Colonic mucosa (tissue), 4 donors: Measurements from ENCODE around the gene TMEM131. TPM values are rescaled to one million over a fixed set of nuclear protein-coding genes. Genes with fewer than 3 reads are reported as not detected.

Experiments used
- DNase-seq: peaks from one replicate; pipeline ENCODE4 v3.0.0-alpha.2; 2020
- H3K27ac ChIP-seq: fragments of 200-600 bp; one replicate; pipeline ENCODE4 v1.8.0; 2021
- H3K27me3 ChIP-seq: fragments of 200-600 bp; one replicate; pipeline ENCODE4 v1.8.0; 2021
- H3K36me3 ChIP-seq: fragments of 200-600 bp; one replicate; pipeline ENCODE4 v1.8.0; 2021
- H3K4me1 ChIP-seq: fragments of 200-600 bp; one replicate; pipeline ENCODE4 v1.8.0; 2021; ENCODE audit warnings: mild to moderate bottlenecking
- H3K4me3 ChIP-seq: fragments of 200-600 bp; one replicate; pipeline ENCODE4 v1.8.0; 2021
- H3K9ac ChIP-seq, 2 donors: one replicate each; pipeline ENCODE4 v1.7.0; 2013; ENCODE audit warnings: control low read depth in 2 of 2, low read depth in 2 of 2, low read length in 2 of 2
- H3K9me3 ChIP-seq: fragments of 200-600 bp; one replicate; pipeline ENCODE4 v1.8.0; 2021
- intact Hi-C: fragments of 100-400 bp; cut with DNase I; formaldehyde crosslinking; loops from one replicate; pipeline ENCODE4 v1.14.1; 2022
- total RNA-seq, 2 donors: library from RNA; stranded (reverse); fragmentation: NEBNext Ultra II Directional in 1 of 2; extraction: Animal tissue kit (Norgen Biotek cat#: 25700) in 1 of 2; gene quantifications; one replicate each; pipeline ENCODE4 v1.2.1, GENCODE V29; 2021
- TF ChIP-seq, protein P1 (sequence below): fragments of 200-600 bp; IDR thresholded peaks from one replicate; pipeline ENCODE4 v1.8.0; 2022; ENCODE audit warnings: antibody characterized with exemption, mild to moderate bottlenecking
- donor health status: healthy.
- donor health status: DM: no; HTN: no; CAD: no.
- donor health status: DM: no; HTN: no; CAD: no.

The TMEM131 gene
- total RNA-seq, 2 donors from 2014 or later, result 52.4 to 60.8 TPM

DNA sequence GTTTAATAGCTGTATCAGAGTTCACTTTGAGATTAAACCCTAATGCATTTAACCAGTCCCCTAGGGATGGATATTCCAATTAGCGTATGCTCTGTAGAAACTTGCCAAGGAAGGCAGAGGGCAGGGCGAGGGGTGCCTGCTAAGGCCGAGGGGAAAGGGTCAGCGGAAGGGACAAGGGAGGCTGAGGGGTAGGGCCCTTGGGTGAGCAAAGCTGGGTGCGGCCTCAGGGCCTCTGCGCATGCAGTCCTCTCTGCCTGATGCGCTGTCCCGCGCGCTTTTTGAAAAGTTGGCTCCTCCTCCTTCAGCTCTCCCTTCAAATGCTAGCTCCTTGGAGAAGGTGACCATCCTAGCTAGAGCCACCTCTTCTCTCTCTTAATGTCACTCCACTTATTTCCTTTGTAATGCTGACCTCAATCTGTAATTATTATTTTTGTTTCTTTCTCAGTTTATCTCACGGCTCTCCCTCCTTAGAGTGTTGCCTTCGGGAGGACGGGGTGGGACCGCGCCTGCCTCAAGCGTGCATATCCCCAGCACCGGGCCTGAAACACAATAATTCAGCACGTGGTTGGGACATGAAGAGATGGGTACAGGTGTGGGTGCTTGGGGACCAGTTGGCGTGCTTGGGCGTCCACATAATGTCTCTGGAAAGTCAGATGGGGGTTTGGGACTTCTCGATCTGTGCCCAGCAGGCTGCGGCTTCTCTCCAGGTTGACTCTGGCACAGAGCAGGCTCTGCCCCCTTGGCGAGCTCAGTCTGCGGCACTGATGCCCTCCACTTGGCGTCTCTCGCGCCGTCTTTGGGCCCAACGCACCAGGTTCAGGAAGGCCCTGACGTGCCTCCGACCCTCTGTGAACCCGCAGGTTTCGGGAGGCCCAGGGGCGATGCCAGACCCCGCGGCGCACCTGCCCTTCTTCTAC, 272.3 kb downstream of the TMEM131 start:
- DNase-seq, result no peak
- no peak overlapping the region for H3K9ac ChIP-seq

DNA sequence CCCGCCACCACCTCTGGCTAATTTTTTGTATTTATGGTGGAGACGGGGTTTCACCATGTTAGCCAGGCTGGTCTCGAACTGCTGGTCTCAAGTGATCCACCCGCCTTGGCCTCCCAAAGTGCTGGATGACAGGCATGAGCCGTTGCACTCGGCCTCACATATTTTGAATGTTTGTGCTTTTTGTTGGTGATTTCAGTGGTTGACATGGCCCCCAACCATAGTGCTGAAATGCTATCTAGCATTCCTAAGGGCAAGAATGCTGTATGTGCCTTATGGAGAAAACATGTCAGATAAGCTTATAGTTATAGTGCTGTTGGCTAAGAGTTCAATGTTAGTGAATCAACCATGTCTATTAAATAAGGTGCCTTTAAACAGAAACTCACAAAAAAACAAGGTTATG, 273.5 kb downstream of the TMEM131 start:
- Histone ChIP-seq H3K9ac (no peak overlapping the region), H3K36me3 (no peaks in the 10 kb centered on the region), H3K4me3 (no peak overlapping the region), H3K27ac (no peak overlapping the region), H3K27me3 (no peaks in the 10 kb centered on the region), H3K4me1 (no peaks in the 10 kb centered on the region), H3K9me3 (no peaks in the 10 kb centered on the region)
- intact Hi-C loops, result no loop called here
- TF ChIP-seq, protein P1, sequence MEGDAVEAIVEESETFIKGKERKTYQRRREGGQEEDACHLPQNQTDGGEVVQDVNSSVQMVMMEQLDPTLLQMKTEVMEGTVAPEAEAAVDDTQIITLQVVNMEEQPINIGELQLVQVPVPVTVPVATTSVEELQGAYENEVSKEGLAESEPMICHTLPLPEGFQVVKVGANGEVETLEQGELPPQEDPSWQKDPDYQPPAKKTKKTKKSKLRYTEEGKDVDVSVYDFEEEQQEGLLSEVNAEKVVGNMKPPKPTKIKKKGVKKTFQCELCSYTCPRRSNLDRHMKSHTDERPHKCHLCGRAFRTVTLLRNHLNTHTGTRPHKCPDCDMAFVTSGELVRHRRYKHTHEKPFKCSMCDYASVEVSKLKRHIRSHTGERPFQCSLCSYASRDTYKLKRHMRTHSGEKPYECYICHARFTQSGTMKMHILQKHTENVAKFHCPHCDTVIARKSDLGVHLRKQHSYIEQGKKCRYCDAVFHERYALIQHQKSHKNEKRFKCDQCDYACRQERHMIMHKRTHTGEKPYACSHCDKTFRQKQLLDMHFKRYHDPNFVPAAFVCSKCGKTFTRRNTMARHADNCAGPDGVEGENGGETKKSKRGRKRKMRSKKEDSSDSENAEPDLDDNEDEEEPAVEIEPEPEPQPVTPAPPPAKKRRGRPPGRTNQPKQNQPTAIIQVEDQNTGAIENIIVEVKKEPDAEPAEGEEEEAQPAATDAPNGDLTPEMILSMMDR, result no peak
- no peak for DNase-seq

More for the DNA sequence above, 272.3 kb downstream of the TMEM131 start:
- Histone ChIP-seq H3K36me3 (no peaks in the 10 kb centered on the region), H3K27me3 (no peaks in the 10 kb centered on the region), H3K4me3 (no peak overlapping the region), H3K4me1 (no peaks in the 10 kb centered on the region), H3K9me3 (no peaks in the 10 kb centered on the region), H3K27ac (no peak overlapping the region)
- TF ChIP-seq, protein P1, result no peak
- intact Hi-C loops, result no loop called here

DNA sequence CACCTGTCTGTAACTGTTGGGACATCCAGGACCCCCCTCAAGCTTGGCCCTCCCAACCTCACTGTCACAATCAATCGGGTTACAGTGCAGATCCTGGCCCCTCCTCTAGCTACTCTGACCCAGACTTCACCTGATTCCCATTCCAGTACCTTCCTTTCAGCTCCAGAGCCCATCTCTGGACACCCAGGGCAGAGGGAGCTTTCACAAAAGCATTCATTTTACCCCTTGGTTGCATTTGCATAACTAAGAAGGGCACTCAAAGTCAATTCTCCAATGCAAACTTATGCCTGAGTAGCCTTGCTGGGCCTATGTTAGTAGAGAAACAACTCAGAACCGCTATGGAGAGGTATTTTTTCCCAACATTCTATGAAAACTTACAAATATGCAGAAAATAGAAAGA, 275.0 kb downstream of the TMEM131 start:
- intact Hi-C loops, result no loop called here
- DNase-seq, result no peak
- no peak overlapping the region for H3K4me3 ChIP-seq

DNA sequence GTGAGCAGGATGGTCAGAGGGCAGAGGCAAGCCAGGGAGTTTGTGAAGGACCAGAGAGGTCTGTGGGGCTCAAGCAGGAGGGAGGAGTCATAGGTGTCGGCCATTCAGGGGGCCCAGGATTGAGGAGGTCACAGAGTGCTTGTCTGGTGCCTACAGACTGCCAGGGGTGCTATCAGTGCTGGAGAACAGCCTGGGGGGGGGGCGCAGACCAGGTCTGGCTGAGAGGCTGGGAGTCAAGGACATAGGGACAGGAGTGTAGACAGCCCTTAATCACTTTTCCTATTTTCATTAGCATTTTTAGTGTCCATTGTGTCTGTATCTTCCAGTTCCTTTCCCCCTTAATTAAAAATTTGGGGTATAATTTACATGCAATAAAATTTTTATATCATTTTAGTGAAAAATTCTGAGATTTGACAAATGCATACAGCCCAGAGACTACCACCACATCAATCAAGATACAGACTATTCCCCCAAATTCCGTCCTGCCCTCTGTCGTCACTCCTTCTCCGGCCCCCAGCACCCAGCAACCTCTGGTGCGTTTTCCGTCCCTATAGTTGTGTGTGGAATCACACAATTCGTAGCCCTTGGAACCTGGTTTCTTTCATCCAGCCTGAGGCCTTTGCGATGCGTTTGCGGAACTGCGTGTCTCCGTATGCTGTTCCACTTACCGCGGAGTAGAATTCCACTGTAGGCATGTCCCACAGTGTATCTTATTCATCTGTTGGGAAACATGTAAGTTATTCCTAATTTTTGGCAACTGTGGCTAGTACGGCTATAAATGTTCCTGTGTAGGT, 276.2 kb downstream of the TMEM131 start:
- no peaks in the 10 kb centered on the region for H3K36me3 ChIP-seq
- H3K9me3 ChIP-seq, result no peaks in the 10 kb centered on the region
- no peaks in the 10 kb centered on the region for H3K4me1 ChIP-seq
- DNase-seq, result no peak
- TF ChIP-seq, protein P1, result no peak
- H3K4me3 ChIP-seq, result no peak overlapping the region
- no peak overlapping the region for H3K27ac ChIP-seq
- no peak overlapping the region for H3K9ac ChIP-seq
- no peaks in the 10 kb centered on the region for H3K27me3 ChIP-seq
- intact Hi-C loops, result no loop called here

More for the DNA sequence above, 275.0 kb downstream of the TMEM131 start:
- Histone ChIP-seq H3K27ac (no peak overlapping the region), H3K9me3 (no peaks in the 10 kb centered on the region), H3K27me3 (no peaks in the 10 kb centered on the region), H3K9ac (no peak overlapping the region), H3K4me1 (no peaks in the 10 kb centered on the region), H3K36me3 (no peaks in the 10 kb centered on the region)
- TF ChIP-seq, protein P1, result no peak

DNA sequence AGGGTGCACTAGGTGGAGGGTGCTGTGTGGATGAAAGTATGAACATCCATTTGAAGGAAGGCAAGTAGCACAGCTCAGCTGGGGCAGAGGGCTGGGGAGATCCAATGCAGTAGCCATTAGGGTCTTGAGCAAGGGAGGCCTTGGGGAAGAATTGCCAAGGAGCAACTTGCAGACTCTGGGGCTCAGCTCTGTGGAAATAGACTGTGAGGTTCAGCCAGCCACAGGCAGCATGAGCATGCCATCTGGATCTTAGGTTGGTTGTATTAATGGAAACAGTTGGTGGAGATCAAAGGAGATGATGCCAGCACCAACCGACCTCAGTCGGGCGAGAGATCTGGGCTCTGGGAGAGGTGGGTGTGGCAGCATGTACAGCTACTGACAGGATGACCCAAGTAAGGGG, 276.8 kb downstream of the TMEM131 start:
- Histone ChIP-seq H3K4me1 (no peaks in the 10 kb centered on the region), H3K36me3 (no peaks in the 10 kb centered on the region), H3K9me3 (no peaks in the 10 kb centered on the region), H3K27me3 (no peaks in the 10 kb centered on the region), H3K27ac (no peak overlapping the region), H3K9ac (no peak overlapping the region), H3K4me3 (no peak overlapping the region)
- TF ChIP-seq, protein P1, result no peak
- intact Hi-C loops, result no loop called here
- no peak for DNase-seq
